ENCODE data around the gene LMNA. TPM values are rescaled to one million over a fixed set of nuclear protein-coding genes. Genes with fewer than 3 reads are reported as not detected.

LMNA gene
- 254 and 363 TPM in 2 replicates for total RNA-seq

DNA sequence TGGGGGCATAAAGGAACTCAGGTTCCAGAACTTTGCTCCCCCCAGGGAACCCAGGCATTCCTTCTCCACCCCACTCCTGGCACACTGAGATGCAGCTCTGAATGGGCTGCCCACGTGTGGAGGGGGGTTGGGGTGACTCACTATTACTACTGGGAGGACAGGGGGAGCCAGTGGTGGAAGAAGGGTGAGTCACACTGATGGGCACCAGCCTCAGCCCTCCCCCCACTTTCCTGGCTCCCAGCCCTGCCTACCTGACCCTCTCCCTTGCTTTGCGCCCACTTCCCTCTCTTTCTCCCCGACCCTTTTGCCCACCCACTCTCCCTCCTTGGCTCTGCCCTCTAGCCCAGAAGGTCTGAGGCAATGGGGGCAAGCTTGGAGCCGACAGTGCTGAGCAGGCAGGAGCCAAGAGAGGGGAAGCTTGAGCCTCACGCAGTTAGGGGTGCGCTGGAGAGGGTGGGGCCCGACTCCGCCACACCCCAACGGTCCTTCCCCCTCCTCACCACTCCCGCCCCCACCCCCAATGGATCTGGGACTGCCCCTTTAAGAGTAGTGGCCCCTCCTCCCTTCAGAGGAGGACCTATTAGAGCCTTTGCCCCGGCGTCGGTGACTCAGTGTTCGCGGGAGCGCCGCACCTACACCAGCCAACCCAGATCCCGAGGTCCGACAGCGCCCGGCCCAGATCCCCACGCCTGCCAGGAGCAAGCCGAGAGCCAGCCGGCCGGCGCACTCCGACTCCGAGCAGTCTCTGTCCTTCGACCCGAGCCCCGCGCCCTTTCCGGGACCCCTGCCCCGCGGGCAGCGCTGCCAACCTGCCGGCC lies at the start of gene LMNA:
Gene LMNA (plus strand): TSS at position 611 of the 818 bp plus-strand sequence. CDS start 208 bp downstream, outside the sequence.

DNA sequence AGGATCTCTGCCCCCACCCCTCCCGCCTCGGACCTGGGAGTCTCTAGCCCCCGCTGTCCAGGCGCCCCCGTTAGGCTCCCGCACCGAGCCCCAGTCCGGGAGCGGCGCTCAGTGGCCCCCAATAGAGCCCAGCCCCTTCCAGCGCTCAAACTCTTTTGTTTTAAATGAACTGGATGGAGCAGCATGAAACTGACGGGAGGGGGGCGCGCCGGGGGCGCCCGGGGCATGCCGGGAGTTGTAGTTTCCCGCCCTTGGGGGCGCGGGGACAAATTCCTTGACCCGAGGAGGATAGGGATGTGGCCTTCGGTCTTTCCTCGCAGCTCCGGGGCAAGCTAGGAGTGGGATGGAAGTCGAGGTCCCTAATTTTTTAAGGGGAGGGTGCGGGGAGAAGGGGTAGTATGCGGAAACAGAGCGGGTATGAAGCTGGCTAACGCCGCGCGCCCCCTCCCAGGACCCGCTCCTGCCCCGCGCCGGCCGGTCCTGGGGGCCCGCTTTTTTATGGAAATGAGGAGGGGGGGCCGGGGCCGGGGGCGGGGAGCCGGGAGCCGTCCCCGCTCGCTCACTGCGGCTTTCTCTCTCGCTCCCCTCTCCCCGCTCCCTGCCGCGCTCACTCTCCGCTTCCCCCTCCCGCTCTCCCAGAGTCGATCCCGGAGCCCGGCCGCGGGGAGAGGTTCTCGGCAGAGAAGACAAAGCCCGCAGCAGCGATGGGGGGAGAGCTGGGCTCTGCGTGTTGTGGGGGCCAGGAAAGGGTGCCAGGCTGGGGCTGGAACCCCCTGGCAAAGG lies 32.0 kb upstream of the LMNA start, which contains the start of gene MEX3A:
Gene MEX3A (minus strand): TSS at position 157 of the 783 bp plus-strand sequence. CDS start 467 bp downstream, outside the sequence.

DNA sequence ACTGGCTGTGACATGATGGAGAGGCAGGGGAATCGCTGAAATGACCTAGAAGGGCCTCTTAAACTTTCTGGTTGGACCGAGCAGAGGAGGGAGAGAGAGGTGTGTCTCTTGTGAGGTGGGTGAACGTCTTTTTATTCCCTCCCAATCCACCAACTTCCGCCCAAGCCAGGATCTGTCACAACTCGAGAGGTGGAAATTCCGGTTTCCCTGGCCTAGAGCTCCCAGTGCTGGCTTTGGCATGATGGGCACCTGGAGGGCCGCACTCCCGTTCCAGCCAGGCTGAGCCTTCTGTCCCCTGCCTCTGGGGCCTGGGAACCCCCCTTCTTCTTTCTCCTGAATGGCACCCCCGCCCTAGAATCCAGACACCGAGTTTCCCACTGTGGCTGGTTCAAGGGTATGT lies 38.9 kb downstream of the LMNA start, which contains the start of gene SEMA4A:
Gene SEMA4A (plus strand): TSS at position 224 of the 400 bp plus-strand sequence. CDS start 994 bp downstream, outside the sequence.

Other genes starting within 250 kb of the LMNA start
- 42.5 and 46.3 TPM in 2 replicates for gene RIT1, start 203.4 kb upstream of the LMNA start, total RNA-seq
- 14.7 and 21.4 TPM in 2 replicates for gene KHDC4, start 180.3 kb upstream of the LMNA start, total RNA-seq
- under 0.01 TPM in 1 of 2 replicates, not detected in the other for gene RXFP4, start 173.1 kb upstream of the LMNA start, total RNA-seq
- 51.3 and 70.6 TPM in 2 replicates for gene ARHGEF2, start 136.2 kb upstream of the LMNA start, total RNA-seq
- gene SSR2, start 93.8 kb upstream of the LMNA start, total RNA-seq = 351 and 443 TPM in 2 replicates
- 10.5 and 13.6 TPM in 2 replicates for gene UBQLN4, start 60.9 kb upstream of the LMNA start, total RNA-seq
- gene LAMTOR2, start 59.9 kb upstream of the LMNA start, total RNA-seq = 79.8 and 102 TPM in 2 replicates
- not detected in 2 replicates for gene RAB25, start 53.6 kb upstream of the LMNA start, total RNA-seq
- 2.9 and 4.8 TPM in 2 replicates for gene MEX3A, start 32.2 kb upstream of the LMNA start, total RNA-seq
- gene SEMA4A, start 38.9 kb downstream of the LMNA start, total RNA-seq = 0.52 and 0.65 TPM in 2 replicates
- gene SLC25A44, start 79.4 kb downstream of the LMNA start, total RNA-seq = 10.1 and 10.3 TPM in 2 replicates
- gene PMF1, start 98.3 kb downstream of the LMNA start, total RNA-seq = 58.4 and 60.4 TPM in 2 replicates
- 0.33 and 0.43 TPM in 2 replicates for gene BGLAP, start 127.5 kb downstream of the LMNA start, total RNA-seq
- 0.33 and 0.52 TPM in 2 replicates for gene PAQR6, start 133.3 kb downstream of the LMNA start, total RNA-seq
- 38.4 and 42.6 TPM in 2 replicates for gene SMG5, start 168.1 kb downstream of the LMNA start, total RNA-seq
- 0.54 and 0.95 TPM in 2 replicates for gene TMEM79, start 169.6 kb downstream of the LMNA start, total RNA-seq
- 48.9 and 54.0 TPM in 2 replicates for gene GLMP, start 181.0 kb downstream of the LMNA start, total RNA-seq
- 0.11 TPM in 1 of 2 replicates, not detected in the other for gene VHLL, start 184.6 kb downstream of the LMNA start, total RNA-seq
- 378 and 523 TPM in 2 replicates for gene CCT3, start 223.6 kb downstream of the LMNA start, total RNA-seq
- gene TSACC, start 223.8 kb downstream of the LMNA start, total RNA-seq = 0.09 and 0.11 TPM in 2 replicates